GM19193 (cell line): ENCODE results near the gene GPRIN1.

Experiments
- POLR2A ChIP-seq: IDR thresholded peaks from 4 replicates; pipeline ENCODE4 v1.6.1; 2011; ENCODE audit not compliant: insufficient read depth, insufficient read length; ENCODE audit errors: extremely low read depth

Gene GPRIN1

GRCh38 chr5:176619203-176619568 is 9.2 kb upstream of the GPRIN1 start:
- TF ChIP-seq POLR2A = no peak

DNA sequence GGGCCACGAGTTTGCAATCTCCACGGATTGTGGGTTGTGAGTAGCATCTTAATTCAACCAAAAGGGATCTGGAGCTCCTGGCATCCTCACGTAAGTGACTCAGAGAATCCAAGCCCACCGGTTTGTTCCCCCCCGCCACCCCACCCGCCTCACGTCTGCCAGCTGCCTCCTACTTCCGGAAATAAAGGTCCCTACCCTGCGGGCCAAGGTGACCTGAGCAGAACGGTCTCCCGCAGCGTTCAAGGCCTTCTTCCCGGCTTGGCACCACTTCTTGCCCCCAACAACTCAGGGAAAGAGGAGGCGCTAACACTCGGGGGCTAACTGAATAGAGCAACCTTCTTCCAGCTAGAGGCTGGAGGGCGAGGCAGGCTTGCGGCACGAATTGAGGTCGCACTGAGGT is 8.8 kb upstream of the GPRIN1 start:
- TF ChIP-seq POLR2A = no peak

DNA sequence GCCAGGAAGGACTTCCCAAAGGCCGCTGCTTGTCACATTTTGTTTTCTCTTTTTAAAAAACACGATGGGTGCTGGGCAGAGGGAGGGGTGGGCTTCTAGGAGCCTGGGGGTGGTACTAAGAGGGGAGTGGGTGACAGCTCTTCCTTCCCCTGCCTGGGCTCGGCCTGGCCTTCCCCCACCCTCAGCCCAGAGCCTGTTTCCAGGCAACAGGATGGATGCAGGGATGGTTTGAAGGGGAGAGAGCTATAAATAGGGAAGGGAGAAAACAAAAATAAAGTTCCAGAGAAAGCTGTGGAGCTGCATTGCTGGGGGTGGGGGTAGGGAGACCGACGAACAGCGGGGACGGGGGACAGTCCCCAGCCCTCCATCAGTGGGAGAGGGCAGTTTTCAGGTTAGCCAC is 6.6 kb upstream of the GPRIN1 start:
- TF ChIP-seq POLR2A = no peak

- no peak for TF ChIP-seq POLR2A
These were observed 5.0 kb upstream of the GPRIN1 start for GRCh38 chr5:176614805-176615478.

DNA sequence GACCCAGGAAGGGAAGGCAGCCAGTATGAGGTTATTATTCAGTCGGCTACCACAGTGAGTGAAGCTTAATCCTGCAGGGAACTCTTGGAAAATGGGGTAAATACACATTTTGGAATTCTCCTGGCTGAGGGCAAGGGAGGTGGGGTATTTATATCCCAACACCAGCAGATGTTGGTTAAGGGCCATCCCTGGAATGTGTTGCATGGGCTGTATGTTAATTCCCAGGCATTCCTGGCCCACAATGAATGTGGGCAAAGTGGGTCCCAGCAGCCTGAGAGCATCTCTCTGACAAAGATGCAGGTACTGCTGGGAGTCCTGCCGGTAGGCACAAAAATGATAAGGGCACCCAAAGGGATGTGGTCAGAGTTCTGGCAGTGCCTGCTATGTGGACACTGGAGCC is 2.9 kb upstream of the GPRIN1 start:
- no peak for TF ChIP-seq POLR2A

- TF ChIP-seq POLR2A = no peak
These were observed 2.1 kb upstream of the GPRIN1 start for GRCh38 chr5:176612008-176612407.

GRCh38 chr5:176611435-176611834 is 1.5 kb upstream of the GPRIN1 start:
- no peak for TF ChIP-seq POLR2A

DNA sequence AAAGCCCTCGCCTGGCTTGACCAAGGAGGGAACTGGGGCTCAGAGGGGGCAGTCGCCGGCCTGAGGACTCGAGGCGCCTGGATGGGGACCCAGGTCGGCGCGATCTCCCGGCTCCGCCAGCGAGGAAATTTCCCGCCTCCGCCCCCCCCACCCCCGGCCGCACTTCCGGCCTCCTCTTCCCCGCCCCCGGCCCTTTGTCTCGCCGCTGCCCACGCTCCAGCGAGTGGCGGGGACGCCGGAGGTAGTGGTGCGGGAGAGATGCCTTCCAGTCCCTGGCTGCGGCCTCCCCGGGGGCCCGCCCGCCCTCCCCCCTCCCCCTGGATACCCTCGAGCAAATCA is 448 bp upstream of the GPRIN1 start:
- no peak for TF ChIP-seq POLR2A

DNA sequence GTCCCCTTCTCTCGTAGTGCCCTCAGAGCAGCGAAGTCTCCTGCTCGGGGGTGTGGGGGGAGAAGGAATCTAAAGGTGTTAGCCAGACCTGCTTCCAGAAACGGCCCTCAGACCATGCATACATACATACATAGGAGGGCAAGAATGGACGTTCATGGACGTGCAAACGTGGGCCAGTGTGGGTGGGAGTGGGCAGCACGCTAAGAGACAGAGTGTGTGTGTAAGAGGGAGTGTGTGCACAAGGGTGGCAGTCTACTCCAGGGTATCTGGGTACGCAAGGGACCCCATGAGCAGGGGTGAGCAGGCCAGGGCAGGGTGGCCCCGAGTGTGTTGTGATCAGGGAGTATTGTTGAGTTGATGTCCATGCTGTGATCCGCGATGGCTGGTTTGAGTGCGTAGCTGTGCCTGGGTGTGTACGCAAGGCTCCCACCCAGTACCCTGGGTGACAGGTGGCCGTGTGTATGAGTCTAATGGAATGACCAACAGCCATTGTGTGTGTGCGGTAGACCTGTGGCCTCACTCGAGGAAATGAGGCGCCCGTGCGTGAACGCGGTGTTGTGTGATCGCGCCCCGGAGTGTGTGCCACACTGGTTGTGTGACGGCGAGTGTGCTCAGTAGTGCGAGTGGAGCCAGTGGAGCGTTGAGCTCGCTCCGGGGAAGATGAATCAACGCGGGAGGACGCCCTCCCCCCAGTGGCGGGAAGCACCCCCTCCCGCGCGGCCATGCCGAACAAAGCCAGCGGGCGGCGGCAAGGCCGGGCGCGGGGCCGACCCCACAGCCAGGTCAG is 826 bp downstream of the GPRIN1 start:
- TF ChIP-seq POLR2A = no peak

GRCh38 chr5:176608142-176608705 is 1.7 kb downstream of the GPRIN1 start:
- TF ChIP-seq POLR2A = no peak

GRCh38 chr5:176606875-176607274 is 3.1 kb downstream of the GPRIN1 start:
- TF ChIP-seq POLR2A = no peak

DNA sequence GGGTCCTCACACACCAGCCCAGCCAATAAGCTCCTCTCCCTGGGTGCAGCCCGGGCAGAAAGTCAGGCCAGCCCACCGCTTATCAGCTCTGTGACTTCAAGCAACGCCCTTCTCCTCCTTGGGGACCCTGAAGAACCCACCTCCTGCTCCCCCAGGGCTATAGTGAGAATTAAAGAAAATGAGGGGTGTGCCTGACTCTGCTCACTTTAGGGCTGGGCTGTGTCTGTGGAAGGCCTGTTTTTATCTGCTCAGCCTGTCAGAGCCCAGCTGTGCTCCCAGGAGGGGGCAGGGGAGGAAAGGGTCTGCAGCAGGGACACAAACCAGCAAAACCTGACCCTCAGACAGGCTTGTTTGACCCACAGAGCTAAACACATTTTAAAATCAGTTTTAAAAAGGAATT is 3.9 kb downstream of the GPRIN1 start:
- TF ChIP-seq POLR2A = no peak

DNA sequence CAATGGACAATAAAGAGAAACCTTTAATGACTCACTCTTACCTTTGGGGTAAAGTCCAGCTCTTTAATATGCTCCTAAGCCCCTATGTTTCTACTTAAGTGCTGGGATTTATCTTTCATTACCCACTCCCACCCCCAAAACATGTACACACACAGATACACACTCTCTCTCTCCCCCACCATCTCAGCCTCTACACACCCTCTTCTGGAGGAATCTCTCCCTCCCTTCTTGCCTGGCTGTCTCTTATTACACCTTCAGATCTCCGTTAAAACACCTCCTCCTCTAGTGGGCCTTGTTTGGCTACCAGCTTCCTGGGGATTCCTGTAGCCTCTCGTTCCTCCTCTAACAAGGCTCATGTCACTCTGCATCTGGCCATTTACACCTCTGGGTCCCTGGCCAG is 6.9 kb downstream of the GPRIN1 start:
- TF ChIP-seq POLR2A = no peak

DNA sequence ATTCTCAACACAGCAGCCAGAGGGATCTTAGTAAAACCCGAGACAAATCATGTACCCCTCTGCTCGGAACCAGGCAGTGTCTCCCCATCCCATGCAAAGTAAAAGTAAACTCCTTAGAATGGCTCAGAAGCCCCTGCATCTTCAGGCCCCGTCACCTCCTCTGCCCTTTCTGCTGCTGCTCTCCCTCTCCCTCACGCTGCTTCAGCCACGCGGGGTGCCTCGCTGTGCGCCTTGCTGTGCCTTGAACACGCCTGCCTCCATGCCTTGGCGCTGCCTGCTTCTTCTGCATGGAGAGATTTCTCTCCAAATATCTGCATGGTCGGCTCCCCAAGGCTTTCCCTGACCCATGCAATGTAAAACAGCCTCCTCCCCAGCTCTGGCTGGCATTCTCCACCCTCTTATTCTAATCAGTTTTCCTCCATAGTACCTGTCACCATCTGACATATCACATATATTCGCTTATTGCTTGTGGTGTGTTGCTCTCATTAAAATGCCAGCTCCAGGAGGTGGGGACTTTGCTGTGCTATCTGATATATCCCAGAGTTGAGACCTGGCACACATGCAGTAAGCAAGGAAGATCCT is 8.0 kb downstream of the GPRIN1 start:
- no peak for TF ChIP-seq POLR2A

- no peak for TF ChIP-seq POLR2A
These were observed 12.3 kb downstream of the GPRIN1 start for GRCh38 chr5:176597417-176598389.

DNA sequence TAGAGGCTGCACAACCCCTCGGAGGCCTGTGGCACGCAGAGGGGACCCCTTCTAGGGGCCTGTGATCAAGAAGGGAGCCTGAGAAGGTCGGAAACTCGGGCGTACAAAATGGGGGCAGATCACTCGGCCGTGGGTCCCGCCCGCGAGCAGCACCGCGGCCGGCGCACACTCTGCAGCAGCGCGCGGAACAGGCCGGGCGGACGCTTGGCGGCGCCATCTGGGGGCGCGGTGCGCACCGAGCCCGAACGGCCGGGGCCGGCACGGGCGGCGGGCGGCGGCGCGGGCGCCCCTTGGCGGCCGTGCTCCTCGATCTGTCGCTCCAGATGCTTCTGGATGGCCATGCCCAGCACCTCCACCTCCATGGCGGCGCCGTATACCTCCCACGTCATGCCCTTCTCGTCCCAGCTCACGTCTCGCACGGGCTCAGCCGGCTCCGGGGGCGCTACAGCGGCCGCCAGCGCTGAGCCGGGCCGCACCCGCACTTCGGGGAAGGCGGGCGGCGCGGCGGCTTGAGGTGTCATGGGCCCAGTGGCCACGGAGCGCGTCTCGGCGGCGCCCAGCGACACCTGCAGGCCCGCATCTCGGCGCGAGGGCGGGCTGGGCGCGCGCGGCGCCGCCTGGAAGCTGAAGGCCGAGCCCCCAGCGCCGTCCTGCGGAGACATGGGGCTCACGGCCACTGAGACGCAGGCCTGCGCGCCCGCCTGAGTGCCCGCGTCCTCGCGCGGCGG is 13.1 kb downstream of the GPRIN1 start:
- no peak for TF ChIP-seq POLR2A
